SJSA1 (cell line): ENCODE data around the gene COL23A1. TPM values are rescaled to one million over a fixed set of nuclear protein-coding genes. Genes with fewer than 3 reads are reported as not detected.

Experiments
- DNase-seq, 2 experiments: peaks; one replicate each; pipeline ENCODE4 v3.0.0-alpha.2; 2015 to 2020; ENCODE audit warnings: low spot score in 2 of 2, low read depth in 1 of 2
- H3K27ac ChIP-seq: fragments of 250-450 bp; sonication (Bioruptor Pico); 2 replicates; pipeline ENCODE4 v1.5.1; 2020; ENCODE audit warnings: mild to moderate bottlenecking, moderate library complexity
- H3K27me3 ChIP-seq: fragments of 250-450 bp; sonication (Bioruptor Pico); replicated peaks from 2 replicates; pipeline ENCODE4 v1.5.1; 2020; ENCODE audit warnings: mild to moderate bottlenecking, moderate library complexity
- H3K36me3 ChIP-seq: fragments of 250-450 bp; sonication (Bioruptor Pico); 2 replicates; pipeline ENCODE4 v1.5.1; 2020; ENCODE audit warnings: mild to moderate bottlenecking
- H3K4me1 ChIP-seq: fragments of 250-450 bp; sonication (Bioruptor Pico); replicated peaks from 2 replicates; pipeline ENCODE4 v1.6.1; 2021; ENCODE audit warnings: mild to moderate bottlenecking
- H3K4me3 ChIP-seq: fragments of 250-450 bp; sonication (Bioruptor Pico); 2 replicates; pipeline ENCODE4 v1.5.1; 2020; ENCODE audit warnings: mild to moderate bottlenecking
- H3K9me3 ChIP-seq: fragments of 250-450 bp; sonication (Bioruptor Pico); replicated peaks from 2 replicates; pipeline ENCODE4 v1.5.1; 2020; ENCODE audit warnings: mild to moderate bottlenecking
- total RNA-seq: library from RNA; depleted of rRNA; stranded (reverse); fragments of >200 nt; shearing (Covaris generic); gene quantifications from 2 replicates; pipeline ENCODE4 v1.2.3, GENCODE V29; 2014

COL23A1 gene
- total RNA-seq, 1 experiment from 2014 or later, result not detected

DNA sequence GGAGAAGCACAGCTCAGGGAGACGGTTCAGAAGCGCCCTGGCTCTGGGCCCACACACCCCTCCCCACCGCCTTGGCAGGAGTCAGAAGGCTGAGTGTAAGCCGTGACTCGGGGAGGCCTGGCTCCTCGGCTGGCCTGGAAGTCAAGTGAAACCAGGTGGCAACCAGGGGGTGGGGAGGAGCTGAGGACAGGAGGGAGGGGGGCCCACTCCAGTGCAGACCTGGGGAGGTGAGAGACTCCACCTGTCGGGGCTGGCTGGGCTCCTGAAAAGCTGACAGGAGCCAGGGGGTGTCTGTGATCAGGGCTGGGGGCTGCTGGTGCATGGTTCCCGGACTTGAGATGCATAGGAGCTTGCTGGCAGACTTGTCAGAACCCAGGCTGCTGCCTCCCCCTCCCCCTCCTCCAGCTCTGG is 207.4 kb downstream of the COL23A1 start:
- Histone ChIP-seq H3K9me3 (peaks cover 62% of the 10 kb centered on the region), H3K36me3 (no peaks in the 10 kb centered on the region), H3K27ac (no peak overlapping the region)

DNA sequence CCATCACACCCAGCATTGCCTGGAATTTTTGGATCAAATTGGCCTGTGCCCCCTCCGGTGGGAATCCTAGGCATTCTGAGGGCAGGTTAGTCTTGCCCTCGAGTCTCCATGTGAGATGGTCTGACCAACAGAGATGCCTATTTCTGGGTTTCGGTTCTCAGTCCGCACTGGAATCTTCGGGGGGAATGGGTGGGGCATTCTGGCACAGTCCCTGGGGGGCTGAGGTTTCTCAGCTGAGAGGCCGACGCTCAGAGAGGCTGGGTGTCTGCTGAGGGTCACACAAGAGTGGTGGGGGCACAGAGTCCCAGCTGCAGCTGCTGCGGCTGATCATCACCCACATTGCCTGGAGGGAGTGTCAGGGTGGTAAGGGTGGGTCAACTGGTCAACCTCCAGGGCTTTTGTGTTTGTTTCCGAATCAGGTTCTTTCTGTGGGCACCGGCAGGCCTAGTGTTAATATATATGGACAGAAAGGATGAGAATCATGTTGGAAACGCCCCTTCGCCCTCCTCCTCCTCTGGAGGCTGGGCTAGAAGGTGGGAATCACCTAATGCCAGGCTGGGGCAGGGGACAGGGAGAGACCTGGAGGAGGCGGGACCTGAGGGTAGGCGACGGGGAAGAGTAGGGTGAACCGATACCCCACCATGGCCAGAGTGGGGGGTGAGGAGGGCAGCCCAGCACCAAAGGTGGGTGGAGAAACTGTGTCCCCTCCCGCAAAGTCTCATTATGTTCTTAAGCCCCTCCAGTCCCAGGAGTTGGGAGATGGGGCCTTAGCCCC is 208.1 kb downstream of the COL23A1 start:
- H3K36me3 ChIP-seq, result no peaks in the 10 kb centered on the region
- no peak overlapping the region for H3K27ac ChIP-seq
- no peak overlapping the region for H3K4me3 ChIP-seq
- H3K27me3 ChIP-seq, result no peaks in the 10 kb centered on the region
- no peaks in the 10 kb centered on the region for H3K4me1 ChIP-seq
- H3K9me3 ChIP-seq, result peaks cover 58% of the 10 kb centered on the region
- DNase-seq, result no peak

More for the DNA sequence above, 207.4 kb downstream of the COL23A1 start:
- Histone ChIP-seq H3K4me3 (no peak overlapping the region), H3K27me3 (no peaks in the 10 kb centered on the region), H3K4me1 (no peaks in the 10 kb centered on the region)
- no peak for DNase-seq

DNA sequence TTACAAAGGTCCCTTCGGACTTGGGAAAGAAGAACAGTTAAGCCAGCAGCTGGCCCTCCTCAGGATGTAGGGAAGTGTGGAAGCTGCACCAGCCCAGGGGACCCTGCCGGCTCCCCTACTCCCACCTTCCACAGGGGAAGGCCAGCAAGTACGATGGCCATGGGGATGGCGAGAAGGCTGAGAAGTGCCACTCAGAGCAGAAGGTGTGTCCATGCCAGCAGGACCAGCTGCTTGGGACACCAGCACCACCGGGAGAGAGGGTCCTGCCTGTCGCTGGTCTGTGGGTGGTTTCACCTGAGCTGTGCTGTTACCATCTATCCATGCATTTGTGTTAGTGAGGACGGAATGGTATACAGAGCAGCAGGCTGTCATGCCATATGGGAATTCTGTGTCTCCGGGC is 209.0 kb downstream of the COL23A1 start:
- Histone ChIP-seq H3K27ac (no peak overlapping the region), H3K36me3 (no peaks in the 10 kb centered on the region), H3K9me3 (peaks cover 61% of the 10 kb centered on the region), H3K4me3 (no peak overlapping the region), H3K4me1 (no peaks in the 10 kb centered on the region), H3K27me3 (no peaks in the 10 kb centered on the region)
- DNase-seq, result no peak

DNA sequence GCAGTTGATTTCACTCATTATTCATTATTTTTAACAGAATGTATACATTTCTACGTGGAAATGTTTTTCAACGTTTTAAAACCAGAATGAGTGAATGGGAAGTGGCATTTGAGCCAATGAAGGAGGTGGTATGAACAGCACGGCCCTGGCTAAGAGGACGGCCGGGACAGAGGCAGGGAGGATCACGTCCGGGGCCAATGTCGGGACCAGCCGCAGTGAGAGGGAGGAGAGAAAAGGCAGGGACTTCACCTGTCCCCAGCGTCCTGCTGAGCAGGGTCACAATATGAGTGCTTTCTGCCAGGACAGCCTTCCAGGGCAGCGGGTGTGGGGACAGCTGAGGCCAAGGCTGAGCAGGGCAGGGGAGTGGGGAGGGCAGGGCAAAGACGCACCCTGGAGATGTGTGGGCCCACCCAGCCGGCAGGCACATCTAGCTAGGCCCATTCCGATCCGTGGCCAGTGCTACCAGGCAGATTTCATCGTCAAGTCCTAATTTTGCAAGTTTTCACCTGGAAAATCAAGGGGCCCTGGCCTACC is 209.6 kb downstream of the COL23A1 start:
- Histone ChIP-seq H3K9me3 (peaks cover 61% of the 10 kb centered on the region), H3K4me3 (no peak overlapping the region), H3K36me3 (no peaks in the 10 kb centered on the region), H3K4me1 (no peaks in the 10 kb centered on the region), H3K27ac (no peak overlapping the region), H3K27me3 (no peaks in the 10 kb centered on the region)
- no peak for DNase-seq

DNA sequence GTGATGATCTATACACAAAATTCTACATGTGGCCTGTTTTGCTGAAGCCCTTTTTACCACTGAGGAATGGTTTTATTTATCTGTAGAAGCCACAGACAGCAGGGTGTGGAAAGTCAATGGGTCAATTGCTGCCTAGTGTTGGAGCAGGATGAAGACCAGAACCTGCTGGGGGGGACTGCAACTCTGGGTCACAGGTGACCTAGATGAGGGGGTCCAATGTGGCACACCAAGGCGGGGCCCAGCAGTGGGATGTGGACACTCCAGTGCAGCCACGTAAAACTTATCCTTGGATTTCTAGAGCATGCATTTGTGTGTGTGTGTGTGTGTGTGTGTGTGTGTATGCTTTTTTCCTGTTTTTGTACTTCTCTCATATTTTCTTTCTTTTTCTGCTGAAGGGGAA is 210.1 kb downstream of the COL23A1 start:
- Histone ChIP-seq H3K27ac (no peak overlapping the region), H3K36me3 (no peaks in the 10 kb centered on the region), H3K4me3 (no peak overlapping the region), H3K27me3 (no peaks in the 10 kb centered on the region), H3K4me1 (no peaks in the 10 kb centered on the region), H3K9me3 (peaks cover 61% of the 10 kb centered on the region)
- DNase-seq, result no peak

DNA sequence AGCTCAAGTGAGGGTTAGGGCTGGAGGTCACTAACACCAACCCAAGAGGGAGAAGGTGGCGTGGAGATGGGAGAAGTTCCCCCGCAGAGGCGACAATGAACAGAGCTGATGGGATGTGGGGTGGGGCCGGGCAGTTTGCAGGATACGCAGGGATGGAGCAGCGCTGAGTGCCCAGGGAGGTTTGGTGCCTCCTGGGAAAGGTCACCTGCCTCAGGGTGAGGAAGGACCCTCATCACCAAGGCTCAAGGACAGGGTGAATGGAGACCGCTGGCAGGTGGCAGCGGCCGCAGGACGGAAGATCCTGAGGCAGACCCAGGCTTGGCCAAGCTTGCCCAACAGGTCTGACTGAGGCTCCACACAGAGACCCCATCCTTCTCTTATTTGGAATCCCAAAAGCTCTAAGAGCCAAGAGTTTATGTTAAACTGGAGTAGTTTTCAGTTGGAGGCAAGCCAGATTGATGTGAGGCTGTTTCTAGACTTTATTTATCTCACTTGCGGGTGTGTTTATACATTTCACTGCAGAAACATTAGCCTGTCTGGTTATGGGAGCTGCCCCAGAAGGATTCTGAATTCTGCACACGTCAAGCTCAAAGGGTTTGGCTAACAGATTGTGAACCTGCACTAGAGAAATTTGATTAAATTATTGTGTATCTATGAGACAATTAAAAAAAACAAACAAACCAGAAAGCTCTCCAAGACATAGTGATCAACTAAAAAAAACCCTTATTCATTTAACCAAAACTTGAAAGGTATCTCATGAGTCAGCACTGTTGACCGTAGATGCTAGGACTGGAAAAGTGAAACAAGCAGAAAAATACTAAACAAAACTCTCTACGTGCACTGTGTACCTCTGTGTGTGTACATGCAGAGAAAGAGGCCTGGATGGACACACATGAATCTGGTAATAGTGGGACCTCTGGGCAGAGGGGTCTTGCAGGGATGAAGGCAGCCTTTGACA is 211.4 kb downstream of the COL23A1 start:
- no peaks in the 10 kb centered on the region for H3K27me3 ChIP-seq
- no peak for DNase-seq
- H3K36me3 ChIP-seq, result no peaks in the 10 kb centered on the region
- no peak overlapping the region for H3K27ac ChIP-seq
- H3K4me3 ChIP-seq, result no peak overlapping the region
- peaks cover 62% of the 10 kb centered on the region for H3K9me3 ChIP-seq
- H3K4me1 ChIP-seq, result no peaks in the 10 kb centered on the region

DNA sequence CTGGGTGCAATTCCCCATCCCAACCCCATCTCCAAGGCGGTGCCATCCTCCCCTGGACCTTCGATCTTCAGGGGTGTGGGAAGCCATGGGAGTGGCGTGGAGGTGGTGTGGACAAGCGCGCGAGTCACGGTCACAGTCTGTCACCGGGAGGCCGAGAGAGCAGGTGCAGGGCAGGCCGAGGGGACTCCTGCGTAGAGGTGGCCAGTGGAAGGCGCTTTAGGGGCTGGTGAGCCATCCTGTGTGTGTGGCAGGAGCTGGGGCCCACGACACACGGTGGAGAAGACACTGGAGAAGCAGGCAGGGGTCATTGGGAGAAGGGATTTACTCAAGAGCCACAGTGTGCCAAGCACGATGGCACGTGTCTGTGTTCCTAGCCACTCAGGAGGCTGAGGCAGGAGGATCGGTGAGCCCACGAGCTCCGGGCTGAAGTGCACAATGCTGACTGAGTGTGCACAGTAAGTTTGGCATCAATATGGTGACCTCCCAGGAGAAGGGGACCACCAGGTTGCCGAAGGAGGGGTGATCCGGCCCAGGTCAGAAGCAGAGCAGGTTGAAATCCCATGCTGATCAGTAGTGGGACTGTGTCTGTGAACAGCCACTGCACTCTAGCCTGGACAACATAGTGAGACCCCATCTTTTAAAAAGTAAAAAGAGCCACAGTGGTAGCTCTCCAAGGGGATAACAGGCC is 212.5 kb downstream of the COL23A1 start:
- H3K4me3 ChIP-seq, result no peak overlapping the region
- H3K36me3 ChIP-seq, result no peaks in the 10 kb centered on the region
- no peak for DNase-seq
- H3K9me3 ChIP-seq, result peaks cover 54% of the 10 kb centered on the region
- H3K27me3 ChIP-seq, result no peaks in the 10 kb centered on the region
- no peak overlapping the region for H3K27ac ChIP-seq
- no peaks in the 10 kb centered on the region for H3K4me1 ChIP-seq

DNA sequence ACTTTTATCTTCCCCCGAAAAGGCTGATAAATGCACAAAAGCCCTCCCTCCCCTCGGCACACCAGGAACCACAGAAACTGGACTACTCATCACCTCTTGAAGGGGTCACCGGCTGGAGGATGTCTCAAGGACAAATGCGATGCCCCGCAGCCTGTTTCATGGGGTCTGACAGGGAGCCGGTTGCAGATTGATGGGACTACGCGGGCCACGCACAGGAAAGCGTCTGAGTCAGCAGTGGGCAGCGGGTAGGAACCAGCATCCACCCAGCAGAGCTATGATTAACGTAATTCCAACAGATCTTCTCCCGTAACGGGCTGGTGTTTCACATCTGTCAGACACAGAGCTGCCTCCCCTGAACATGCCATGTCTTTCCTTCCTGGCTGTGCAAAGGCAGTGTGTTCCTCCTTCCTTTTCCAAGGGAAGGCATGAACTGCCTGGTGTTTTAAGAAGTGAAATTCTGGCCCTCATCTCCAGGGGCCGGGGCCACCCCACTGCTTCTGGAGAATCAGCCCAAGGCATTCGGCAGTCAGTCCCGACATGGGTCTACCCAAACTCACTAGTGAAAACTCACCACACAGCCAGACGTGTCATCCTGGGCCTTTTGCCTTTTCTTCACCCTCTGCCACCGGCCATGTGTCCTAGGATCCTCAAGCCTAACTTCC is 213.1 kb downstream of the COL23A1 start:
- Histone ChIP-seq H3K27me3 (no peaks in the 10 kb centered on the region), H3K4me3 (no peak overlapping the region), H3K4me1 (no peaks in the 10 kb centered on the region), H3K9me3 (peaks cover 51% of the 10 kb centered on the region), H3K36me3 (no peaks in the 10 kb centered on the region), H3K27ac (no peak overlapping the region)
- DNase-seq, result no peak

DNA sequence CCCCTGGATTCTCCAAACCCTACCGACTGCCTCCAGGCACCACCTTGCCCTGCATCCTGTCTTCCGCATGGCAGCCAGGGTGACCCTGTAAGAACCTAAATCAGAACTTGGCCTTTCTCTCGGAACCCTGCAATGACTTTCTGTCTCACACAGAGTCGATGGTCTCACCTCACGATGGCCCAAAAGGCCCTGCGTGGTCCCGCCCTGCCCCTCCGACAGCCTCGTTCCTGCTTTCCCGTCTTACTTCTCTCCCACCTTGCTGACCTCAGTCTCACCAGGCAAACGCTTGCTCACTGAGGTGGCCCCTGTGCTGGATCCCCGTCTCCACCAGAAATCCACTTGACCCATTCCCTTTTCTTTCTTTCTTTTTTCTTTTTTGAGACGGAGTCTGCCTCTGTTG is 214.8 kb downstream of the COL23A1 start:
- H3K4me3 ChIP-seq, result no peak overlapping the region
- no peak overlapping the region for H3K27ac ChIP-seq
- no peak for DNase-seq
- peaks cover 55% of the 10 kb centered on the region for H3K9me3 ChIP-seq
- H3K27me3 ChIP-seq, result no peaks in the 10 kb centered on the region
- H3K36me3 ChIP-seq, result no peaks in the 10 kb centered on the region
- no peaks in the 10 kb centered on the region for H3K4me1 ChIP-seq

DNA sequence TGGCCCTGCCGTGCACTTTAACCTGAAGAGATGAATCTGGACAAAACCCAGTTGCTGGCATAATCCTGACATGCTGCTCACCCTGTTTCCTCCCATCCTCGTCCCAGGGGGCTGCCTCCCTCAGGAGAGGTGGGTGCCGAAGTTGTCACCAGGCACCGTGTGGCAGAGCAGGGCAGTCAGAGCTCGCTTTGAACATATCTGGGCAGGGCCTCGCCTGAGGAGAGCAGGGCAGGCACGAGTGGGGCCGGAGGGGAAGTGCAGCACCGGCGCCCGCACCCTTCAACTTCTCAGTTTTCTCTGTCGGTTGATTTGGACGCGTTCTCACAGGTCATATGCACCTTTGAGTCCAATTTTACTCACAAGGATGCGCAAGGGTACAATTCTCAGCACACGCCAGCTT is 216.5 kb downstream of the COL23A1 start:
- H3K36me3 ChIP-seq, result no peaks in the 10 kb centered on the region
- H3K4me3 ChIP-seq, result no peak overlapping the region
- no peak for DNase-seq
- H3K9me3 ChIP-seq, result peaks cover 60% of the 10 kb centered on the region
- no peak overlapping the region for H3K27ac ChIP-seq
- no peaks in the 10 kb centered on the region for H3K27me3 ChIP-seq
- no peaks in the 10 kb centered on the region for H3K4me1 ChIP-seq

DNA sequence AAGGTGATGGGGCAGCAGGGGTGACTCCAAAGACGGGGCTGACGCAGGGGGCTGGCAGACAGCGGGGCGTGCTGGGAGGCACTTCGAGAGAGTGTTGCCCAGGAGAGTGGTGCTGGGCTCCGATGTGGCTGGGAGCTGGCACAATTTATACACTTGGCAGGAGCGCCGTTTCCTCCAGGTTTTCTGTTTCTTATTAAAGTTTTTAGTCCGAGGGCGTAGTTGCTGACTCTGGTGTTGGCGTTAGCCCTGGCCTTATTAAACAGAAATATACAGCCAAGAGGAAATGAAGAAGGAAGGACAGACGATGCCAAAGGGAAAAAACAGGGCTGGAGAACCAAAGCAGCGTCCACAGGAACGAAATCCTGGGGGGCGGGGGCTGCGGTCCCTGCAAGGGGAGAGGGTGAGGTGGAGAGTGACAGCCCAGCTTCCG is 218.0 kb downstream of the COL23A1 start:
- Histone ChIP-seq H3K4me1 (no peaks in the 10 kb centered on the region), H3K27me3 (no peaks in the 10 kb centered on the region), H3K36me3 (no peaks in the 10 kb centered on the region), H3K27ac (no peak overlapping the region), H3K9me3 (peaks cover 59% of the 10 kb centered on the region), H3K4me3 (no peak overlapping the region)
- no peak for DNase-seq

DNA sequence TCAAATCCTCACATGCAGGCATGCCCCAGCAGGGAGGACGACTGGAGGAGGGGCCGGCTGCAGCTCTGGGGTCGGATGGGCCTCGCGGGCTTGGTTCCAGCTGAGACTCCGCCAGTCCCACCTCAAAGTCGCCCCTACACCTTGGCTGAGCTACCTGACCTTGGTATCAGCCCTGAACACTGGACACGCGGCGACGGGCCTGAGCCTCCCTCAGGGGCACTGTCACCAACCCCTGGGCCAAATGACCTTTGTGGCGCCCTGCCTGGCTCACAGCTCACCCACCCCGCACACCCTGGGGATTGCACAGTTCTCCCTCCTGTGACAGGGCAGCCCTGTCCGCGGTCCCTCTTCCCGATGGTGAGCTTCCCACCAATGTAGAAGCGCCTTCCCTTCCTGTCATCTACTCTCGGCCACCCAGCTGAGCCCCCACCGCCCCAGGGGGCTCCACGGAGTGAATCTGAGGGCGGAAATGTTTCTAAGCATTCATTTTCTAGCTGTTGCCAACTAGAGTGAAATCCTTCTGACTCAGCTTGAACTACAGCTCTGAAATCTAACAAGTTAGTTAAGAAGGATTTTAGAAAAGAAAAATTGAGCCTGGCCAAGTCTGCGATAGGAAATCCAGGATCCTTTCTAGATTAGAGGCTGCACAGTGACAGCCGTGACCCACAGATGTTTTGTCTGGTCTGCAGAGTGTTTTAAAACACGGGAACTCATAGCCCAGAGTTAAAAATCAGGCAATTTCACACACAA is 218.7 kb downstream of the COL23A1 start:
- DNase-seq, result no peak
- no peaks in the 10 kb centered on the region for H3K27me3 ChIP-seq
- H3K4me1 ChIP-seq, result no peaks in the 10 kb centered on the region
- no peak overlapping the region for H3K4me3 ChIP-seq
- no peak overlapping the region for H3K27ac ChIP-seq
- no peaks in the 10 kb centered on the region for H3K36me3 ChIP-seq
- peaks cover 60% of the 10 kb centered on the region for H3K9me3 ChIP-seq
